HG02973 (cell line): ENCODE measurements around the gene CRIP3.

Experiments used
- ATAC-seq: cut with Tn5 transposase; IDR thresholded peaks from one replicate; pipeline ENCODE4 v1.9.1; 2021; ENCODE audit warnings: moderate library complexity; ENCODE audit not compliant: unreplicated experiment

Gene CRIP3

DNA sequence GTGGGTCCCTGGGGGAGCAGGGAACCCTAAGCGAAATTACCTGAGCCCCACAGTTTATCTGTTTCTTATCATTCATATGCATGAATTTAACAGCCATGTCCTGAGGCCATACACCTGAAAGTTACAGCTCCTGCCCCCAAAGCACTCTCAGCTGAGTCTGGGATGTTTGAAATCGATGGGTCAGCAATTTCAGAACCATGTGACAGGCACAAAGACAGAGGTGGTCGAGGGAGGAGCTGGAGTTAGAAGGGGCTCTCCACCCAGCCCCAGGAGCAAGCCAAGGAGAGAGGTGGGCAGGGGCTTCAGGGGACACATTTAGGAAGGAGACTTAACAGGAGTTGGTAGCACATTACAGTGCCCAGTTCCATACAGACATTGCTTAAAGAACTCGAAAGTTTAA lies 50.4 kb downstream of the CRIP3 start:
- ATAC-seq: no peak

DNA sequence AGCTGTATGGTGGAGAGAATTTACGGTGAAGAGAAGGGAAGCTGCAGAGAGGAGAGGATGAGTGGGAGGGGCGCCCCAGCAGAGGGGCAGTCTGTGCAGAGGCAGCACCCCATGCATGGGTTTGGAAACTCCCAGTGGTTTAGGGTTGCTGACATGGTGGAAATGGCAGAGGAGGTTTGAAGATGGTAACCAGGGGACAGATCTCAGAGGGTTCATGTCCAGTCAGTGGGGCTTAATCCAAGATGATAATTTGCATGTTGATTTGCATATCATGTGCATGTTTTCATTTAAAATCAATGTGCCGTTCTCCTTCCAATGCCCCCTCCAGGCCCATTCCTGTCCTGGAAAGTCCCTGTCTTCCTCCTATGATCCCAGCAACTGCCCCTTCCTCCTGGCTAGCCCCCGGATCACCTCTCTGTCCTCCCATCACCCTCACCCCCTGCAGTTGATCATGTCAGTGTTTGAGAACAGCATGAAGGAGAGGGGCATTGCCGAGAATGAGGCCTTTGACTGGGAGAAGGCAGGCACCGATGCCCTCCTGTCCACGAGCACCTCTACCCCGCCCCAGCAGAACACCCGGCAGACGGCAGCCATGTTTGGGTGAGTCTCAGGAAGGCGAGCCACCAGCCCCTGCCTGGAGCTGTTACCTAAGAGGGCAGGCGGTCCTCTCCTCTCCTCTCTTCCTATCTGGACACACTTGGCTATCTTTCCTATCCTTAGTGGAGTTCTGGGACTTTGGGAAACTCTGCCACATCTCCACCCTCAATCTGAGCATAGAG lies 51.1 kb downstream of the CRIP3 start:
- no peak for ATAC-seq

DNA sequence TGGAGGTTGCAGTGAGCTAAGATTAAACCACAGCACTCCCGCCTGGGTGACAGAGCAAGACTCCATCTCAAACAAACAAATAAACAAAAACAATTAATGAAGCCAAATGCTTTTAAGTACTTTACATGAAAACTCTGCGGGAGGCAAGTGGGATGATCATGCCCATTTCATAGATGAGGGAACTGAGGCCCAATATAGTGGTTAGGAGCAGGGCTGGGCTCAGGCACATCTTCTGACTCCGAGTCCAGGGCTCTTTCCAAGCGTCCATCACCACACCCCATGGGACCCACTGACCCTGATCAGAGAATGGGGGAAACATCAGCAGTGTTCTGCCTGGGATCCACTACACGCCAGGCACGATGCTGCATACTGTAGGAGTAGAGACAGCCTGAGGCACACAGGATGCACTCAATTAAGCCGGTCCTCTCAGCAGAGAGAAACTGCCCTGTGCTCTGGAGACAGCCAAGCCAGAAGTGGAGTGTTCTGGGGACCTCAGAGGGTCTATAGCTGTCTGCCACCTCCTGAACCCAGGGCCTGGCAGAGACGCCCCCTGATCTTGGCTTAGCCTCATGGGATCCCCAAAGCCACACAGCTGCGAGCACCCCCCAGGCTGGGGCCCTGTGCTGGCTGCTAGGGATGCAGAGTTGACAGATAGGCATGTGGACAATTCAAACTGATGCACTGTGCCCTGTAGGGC lies 51.8 kb downstream of the CRIP3 start:
- no peak for ATAC-seq
